ENCODE measurements around the gene TCF7L1.

TCF7L1 gene

GRCh38 chr2:85215448-85216401 lies 82.5 kb downstream of the TCF7L1 start:
- no peak for DNase-seq (ENCODE audit: low read depth in 1 of 2, low spot score in 1 of 2)

GRCh38 chr2:85216927-85217326 lies 83.7 kb downstream of the TCF7L1 start:
- no peak for DNase-seq (ENCODE audit: low read depth in 1 of 2, low spot score in 1 of 2)

DNA sequence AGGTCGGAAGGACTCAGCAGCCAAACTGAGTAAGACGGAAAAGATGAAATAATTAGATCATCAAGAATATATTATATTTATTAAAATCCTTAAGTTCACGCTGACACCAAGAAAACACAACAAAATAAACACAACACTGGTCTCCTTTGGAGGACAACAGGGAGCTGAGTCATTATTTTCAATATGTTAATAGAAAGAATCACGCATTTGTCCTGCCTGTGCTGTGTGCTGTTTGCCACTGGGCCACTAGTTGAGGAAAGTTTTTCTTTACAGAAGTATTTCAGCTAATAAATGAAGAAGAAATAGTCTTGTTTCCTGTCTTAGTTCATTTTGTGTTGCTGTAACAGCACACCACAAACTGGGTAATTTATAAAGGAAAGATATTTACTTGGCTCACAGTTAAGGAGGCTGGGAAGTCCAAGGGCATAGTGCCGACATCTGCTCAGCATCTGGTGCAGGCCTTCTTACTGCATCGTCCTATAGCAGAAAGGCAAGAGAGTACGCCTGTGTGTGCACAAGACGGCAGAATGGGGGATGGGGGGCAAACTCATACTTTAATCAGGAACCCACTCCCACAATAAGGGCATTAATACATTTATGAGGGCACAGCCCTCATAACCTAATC lies 88.0 kb downstream of the TCF7L1 start:
- no peak for DNase-seq (ENCODE audit: low read depth in 1 of 2, low spot score in 1 of 2)

GRCh38 chr2:85222792-85223191 lies 89.6 kb downstream of the TCF7L1 start:
- DNase-seq (ENCODE audit: low read depth in 1 of 2, low spot score in 1 of 2): no peak

DNA sequence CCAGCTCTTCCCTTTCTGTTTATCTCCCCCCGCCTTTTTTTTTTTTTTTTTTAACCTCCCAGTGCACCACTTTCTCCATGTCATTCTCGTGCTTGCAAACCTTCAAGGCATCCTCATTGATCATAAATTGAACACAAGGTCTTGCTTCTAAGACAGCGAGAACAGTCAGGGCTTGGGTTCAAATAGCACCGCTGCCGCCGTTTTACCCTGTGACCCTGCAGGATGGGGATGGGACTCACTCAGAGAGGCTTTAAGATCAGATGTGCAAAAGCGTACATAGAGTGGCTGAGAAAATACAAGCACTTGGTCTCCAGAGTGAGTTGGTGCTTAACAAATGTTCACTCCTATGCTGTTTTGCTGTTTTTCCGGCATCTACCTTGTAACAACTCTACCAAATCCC lies 93.6 kb downstream of the TCF7L1 start:
- no peak for DNase-seq (ENCODE audit: low read depth in 1 of 2, low spot score in 1 of 2)

DNA sequence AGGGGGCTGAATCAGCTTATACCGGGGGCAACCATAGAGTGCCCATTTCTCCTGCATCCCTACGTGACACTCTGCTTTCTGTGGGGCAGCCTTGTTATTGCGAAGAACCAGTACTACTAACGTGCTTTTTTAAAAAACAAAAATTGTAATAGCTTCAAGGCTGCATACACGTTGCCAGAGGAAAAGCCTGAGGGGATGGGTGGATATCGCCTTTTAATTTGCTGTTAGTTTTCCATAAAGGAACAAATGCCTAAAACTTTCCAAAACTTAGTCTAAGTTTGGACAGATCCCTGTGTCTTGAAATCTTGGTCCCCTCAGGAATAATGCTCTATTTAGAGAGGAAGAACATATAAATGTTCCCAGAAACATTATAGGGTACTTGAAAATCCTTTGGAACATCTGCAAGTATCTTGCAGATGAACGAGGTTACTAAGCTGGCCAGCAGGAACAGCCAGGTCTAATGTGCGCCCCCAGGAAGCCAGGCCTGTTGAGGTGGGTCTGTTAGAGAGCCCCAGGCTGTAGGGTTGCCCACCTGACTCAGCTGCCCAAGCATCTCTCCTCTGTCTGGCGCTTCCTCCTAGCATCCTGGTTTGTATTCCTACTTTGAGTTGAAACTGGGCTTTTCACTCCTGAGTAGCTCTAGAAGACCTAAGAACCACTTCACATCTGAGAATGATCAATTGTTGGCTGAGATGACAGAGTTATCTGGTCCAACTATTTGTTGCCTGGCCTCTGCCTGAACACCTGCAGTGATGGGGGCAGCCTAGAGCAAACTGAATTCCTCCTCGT lies 97.7 kb downstream of the TCF7L1 start:
- no peak for DNase-seq (ENCODE audit: low read depth in 1 of 2, low spot score in 1 of 2)

- DNase-seq (ENCODE audit: low read depth in 1 of 2, low spot score in 1 of 2): no peak
These were observed 98.2 kb downstream of the TCF7L1 start for GRCh38 chr2:85231468-85231805.

DNA sequence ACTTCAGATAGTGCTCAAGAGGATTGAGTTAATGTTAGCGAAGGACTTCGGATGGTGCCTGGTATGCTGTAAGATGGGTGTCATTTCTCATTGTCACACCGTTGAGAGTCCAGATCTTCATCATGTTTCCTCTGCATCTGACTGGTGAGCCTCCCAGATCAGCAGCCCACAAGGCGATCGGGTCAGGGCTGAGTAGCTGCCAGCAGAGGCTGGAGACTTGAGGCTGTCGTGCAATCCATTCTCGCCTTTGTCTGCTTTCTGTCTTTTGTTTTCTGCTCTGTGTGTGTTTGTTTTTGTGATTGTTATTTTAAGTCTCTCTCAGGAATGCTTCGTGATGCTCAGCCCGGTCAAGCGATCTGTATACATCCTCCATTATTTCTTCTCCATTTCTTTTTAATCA lies 98.8 kb downstream of the TCF7L1 start:
- no peak for DNase-seq (ENCODE audit: low read depth in 1 of 2, low spot score in 1 of 2)

DNA sequence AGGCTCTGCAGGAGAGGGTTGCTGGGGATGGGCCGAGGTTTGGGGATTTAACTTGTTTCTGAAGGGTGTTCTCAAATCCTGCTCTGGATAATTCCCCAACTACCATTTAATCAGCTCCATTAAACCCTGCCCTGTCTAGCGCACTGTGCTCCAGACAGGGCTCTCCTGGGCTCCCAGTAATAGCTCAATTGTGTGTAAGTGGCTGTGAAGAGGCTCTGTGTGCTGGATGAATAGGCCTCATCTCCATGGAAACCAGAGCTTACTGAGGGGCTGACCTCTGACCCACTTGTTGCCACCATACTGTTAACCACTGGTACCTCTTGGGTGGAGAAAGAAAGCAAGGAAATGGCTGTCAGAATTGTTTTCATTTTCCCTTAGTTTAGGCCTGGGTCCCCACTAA lies 101.7 kb downstream of the TCF7L1 start:
- no peak for DNase-seq (ENCODE audit: low read depth in 1 of 2, low spot score in 1 of 2)

DNA sequence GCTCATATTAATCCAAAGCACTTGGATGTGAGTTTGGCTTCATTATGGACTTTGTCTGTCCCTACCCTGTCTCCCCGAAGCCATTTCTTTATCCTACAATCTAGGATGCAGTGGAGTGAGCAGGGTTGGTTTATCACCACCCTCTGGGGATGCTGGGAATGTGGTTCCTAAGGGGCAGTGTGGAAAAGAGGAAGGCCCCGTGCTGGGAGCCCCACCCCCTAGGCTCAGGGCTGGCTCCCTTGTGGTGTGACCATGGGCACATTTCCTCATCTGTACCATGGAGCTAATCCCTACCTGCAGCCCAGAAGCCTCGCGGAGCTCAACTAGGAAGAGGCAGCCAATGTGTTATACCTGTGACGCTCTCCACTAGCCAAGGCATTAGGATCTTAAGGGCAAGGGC lies 102.1 kb downstream of the TCF7L1 start:
- DNase-seq (ENCODE audit: low read depth in 1 of 2, low spot score in 1 of 2): no peak

GRCh38 chr2:85236084-85236483 lies 102.9 kb downstream of the TCF7L1 start:
- no peak for DNase-seq (ENCODE audit: low read depth in 1 of 2, low spot score in 1 of 2)

DNA sequence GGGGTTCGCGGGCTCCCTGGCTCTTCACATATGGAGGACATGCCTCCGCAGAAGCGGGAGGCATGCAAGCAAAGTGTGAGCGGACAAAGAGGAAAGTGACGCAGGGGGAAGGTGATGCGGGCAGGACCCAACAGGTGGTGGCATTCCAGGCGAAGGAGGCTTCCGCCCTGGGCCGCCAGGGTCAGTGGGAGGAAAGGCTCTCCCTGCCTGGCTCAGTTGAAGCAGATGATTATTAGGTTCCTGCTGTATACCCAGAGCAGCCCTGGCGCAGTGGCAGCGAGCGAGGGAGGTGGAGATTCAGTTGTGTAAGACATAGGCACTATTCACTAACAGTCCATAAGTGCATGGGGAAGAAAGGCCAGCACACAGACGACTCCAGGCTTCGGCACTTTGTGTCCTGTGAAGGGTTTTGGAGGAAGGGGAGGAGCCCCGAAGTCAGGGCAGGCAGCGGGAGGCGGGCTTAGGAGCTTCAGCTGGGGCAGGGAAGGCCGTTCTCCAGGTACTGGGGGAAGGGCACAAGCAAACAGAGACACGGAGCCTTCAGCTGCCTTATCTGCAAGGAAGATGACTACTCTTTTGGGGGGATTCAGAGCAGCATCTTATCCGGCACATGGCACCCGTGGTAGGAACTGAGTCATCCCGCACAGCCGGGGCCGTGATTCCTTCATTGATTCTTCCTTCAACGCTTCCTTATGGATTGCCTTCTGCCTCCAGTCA lies 104.8 kb downstream of the TCF7L1 start:
- DNase-seq (ENCODE audit: low read depth in 1 of 2, low spot score in 1 of 2): no peak

GRCh38 chr2:85238607-85239006 lies 105.4 kb downstream of the TCF7L1 start:
- no peak for DNase-seq (ENCODE audit: low read depth in 1 of 2, low spot score in 1 of 2)

DNA sequence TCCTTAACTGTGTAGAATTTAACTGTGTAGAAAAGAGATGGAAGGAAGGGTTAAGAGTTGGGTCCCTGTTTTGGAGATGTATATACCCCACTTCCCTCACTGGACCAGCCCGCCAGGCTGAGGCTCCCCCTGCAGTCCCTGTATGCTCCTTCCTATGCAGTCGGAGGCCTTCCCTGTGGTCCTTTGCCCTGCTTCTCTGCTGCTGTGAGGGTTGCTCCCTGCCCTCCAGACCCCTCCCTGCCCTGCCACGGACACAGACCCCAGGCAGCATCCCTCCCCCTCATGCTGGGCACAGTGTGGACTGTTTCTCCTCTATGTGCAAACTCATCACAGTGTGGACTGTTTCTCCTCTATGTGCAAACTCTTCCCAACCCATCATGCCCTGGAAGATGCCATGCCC lies 105.9 kb downstream of the TCF7L1 start:
- DNase-seq (ENCODE audit: low read depth in 1 of 2, low spot score in 1 of 2): no peak

DNA sequence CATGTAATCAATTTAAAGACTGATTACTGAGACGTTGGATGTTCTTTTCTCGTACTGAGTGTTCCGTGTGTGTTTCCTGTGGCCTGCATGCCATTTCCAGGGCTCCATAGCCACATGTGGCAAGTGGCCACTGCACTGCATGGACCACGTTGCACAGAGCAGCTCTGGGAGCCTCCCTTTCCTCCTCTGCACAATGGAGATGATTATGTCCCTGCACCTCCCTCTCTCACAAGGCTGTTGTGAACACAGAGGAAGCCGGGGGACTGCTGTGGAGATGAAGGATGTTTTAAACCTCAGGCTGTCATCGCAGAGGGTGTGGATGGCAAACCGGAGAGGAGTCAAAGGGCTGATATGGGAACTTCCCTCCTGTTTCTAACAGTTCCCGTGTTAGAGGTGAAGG lies 106.9 kb downstream of the TCF7L1 start:
- no peak for DNase-seq (ENCODE audit: low read depth in 1 of 2, low spot score in 1 of 2)

DNA sequence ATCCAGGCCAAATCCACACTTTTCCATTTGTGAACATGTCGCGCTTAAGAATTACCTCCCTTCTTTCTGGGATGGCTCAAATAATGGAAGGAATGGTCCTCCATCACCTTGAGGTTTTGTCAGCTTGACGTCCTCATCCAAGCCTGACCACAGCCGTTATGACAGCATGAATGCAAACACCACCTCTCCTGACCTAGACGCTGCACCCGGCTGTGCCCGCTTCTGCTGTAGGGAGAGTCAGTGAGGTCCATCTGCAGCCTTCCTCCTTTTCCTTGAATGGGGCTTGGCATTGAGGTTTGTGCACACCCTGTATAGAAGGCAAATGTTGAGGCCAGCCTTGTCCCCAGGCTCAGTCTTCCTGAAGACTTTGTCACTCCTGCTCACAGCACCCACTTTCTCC lies 109.1 kb downstream of the TCF7L1 start:
- DNase-seq (ENCODE audit: low read depth in 1 of 2, low spot score in 1 of 2): no peak

DNA sequence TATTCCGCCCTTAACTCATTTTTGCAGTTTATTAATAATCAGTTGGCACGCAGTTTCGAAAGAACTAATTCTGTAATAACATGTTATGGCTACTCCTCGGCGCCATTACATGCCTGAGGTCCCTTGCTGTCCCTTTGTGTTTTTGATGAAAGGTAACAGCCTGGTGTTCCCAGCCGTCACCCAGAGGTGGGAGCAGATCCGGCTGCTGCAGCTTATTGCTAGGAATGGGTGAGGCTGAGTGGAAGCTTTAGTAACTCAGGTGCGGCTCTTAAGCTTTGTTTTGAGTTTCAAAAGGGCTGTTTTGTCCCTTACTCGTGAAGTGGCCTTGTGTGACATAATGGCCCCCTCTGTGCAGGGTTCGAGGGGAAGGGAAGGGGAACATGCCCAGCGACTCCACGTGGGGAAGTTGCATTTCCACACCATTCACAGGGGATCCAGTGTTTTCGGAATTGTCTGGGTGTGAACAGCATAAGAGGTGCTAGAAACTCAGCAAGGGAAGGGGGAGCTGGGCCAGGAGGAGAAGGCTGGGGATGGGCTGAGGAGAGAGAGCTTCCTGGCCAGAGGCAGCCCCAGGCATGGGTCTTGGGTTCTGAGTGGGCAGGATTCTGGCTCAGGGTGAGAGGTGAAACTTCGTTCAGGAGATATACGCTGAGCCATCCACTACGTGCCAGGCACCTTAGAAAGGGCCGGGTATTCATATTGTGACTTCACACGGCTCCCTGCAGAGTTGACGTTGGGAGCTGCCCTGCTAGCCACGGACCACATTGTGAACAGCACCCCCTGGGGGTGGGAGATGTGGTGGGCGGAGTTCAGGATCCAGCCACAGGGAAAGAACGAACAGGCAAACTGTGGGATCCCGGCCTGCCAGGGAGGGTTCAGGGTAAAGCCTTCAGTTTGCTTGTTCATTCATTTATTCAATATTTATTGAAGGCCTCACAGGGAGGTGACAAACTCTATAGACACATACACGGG lies 110.2 kb downstream of the TCF7L1 start:
- DNase-seq (ENCODE audit: low read depth in 1 of 2, low spot score in 1 of 2): no peak

DNA sequence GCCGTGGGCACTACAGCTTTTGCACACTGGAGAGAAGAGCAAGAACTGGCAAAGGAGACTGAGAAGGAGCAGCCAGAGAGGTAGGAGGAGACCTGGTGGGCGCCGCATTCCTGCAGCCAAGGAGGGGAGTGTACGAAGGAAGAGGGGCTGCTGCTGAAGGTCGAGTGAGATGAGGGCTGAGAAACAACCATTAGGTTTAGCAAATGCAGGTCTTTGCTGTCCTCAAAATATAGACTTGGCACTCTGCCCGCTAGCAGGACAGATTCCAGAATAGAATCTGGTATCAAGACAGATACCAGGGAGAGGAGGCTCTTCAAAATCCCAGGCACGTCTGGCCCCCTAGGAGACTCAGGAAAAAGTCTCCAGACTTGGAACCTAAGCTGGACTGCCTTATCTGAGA lies 111.6 kb downstream of the TCF7L1 start:
- DNase-seq (ENCODE audit: low read depth in 1 of 2, low spot score in 1 of 2): no peak

DNA sequence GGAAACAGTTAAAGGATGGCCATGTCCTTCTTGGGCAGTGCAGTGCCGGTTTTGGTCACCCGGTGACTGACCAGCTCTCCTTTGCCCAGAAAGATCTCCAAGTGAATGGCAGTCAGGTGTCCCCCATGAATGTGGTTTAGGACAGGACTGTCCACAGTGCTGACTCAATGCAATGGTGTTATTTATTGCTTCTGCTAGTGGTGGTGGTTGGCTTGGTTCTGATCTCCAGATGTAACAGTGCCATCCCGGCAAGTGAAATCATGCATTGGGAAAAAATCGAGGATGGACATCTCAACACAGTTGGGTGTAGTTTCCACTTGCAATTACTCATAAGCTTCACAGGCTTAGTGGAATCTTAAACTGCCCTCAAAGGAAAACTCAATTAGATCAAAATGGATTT lies 112.7 kb downstream of the TCF7L1 start:
- no peak for DNase-seq (ENCODE audit: low read depth in 1 of 2, low spot score in 1 of 2)

GRCh38 chr2:85246348-85246747 lies 113.2 kb downstream of the TCF7L1 start:
- no peak for DNase-seq (ENCODE audit: low read depth in 1 of 2, low spot score in 1 of 2)
